ENCODE measurements around the gene STARD13.

STARD13 gene

GRCh38 chr13:33127009-33127551 lies 158.5 kb downstream of the STARD13 start:
- H3K9me3 ChIP-seq (ENCODE audit: control insufficient read depth, low read length): no peaks in the 10 kb centered on the region
- H3K4me3 ChIP-seq (ENCODE audit: extremely low read depth, insufficient read depth, low read length, poor library complexity, severe bottlenecking): no peak overlapping the region
- 97% methylated on average over 10 to 14 of the region's 14 CpGs for WGBS, 2 experiments (ENCODE audit: insufficient coverage in 2 of 2)
- H3K36me3 ChIP-seq (ENCODE audit: control insufficient read depth, insufficient read depth, low read length): peaks cover 21% of the 10 kb centered on the region
- peak overlapping the region; percentile 58 for H3K27ac ChIP-seq (ENCODE audit: low read depth, low read length, severe bottlenecking)
- peaks cover 32% of the 10 kb centered on the region for H3K4me1 ChIP-seq (ENCODE audit: control insufficient read depth, insufficient read depth, low read length, poor library complexity, severe bottlenecking)

DNA sequence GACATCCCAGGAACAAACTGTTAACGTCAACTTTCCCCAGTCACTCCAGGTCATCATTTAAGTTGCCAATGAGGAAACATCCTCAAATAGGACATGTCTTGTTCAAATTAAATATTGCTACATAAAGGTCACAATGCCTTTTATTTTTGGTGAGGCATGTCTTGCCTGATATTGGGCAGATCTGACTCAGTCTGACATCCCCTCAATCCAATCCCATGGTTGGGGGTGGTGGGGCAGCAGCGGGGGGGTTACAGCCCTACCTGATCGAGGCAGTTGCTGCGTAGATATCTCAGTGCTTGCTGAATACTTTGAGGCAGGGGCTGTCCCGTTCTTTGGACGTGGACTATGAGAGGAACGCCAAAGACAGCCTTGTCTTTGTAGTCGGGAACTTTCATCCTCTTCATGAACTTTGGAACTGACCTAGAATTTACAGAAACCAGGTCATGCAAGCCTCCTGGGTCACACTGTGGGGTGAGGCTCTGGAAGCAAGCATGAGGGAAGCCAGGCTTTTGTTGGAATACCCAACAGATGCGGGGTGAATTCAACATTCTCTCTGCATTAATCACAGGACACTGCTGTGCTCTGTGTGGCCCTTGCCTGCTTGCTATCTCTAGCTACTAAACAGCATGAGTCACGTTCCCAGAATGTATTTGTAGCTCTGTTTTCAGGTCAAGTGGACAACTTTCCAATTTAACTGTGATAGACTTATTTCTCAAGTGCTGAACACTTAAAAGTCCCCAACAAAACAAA lies 159.6 kb downstream of the STARD13 start:
- Histone ChIP-seq H3K4me1 (ENCODE audit: control insufficient read depth, insufficient read depth, low read length, poor library complexity, severe bottlenecking) (peaks cover 32% of the 10 kb centered on the region), H3K4me3 (ENCODE audit: extremely low read depth, insufficient read depth, low read length, poor library complexity, severe bottlenecking) (no peak overlapping the region), H3K9me3 (ENCODE audit: control insufficient read depth, low read length) (no peaks in the 10 kb centered on the region), H3K27ac (ENCODE audit: low read depth, low read length, severe bottlenecking) (peak overlapping the region; percentile 96), H3K36me3 (ENCODE audit: control insufficient read depth, insufficient read depth, low read length) (peaks cover 30% of the 10 kb centered on the region)
- WGBS, 2 experiments (ENCODE audit: insufficient coverage in 2 of 2): 20 to 28% methylated on average over 6 of the region's 10 CpGs

- Histone ChIP-seq H3K36me3 (ENCODE audit: control insufficient read depth, insufficient read depth, low read length) (peaks cover 36% of the 10 kb centered on the region), H3K4me1 (ENCODE audit: control insufficient read depth, insufficient read depth, low read length, poor library complexity, severe bottlenecking) (peaks cover 32% of the 10 kb centered on the region), H3K9me3 (ENCODE audit: control insufficient read depth, low read length) (no peaks in the 10 kb centered on the region), H3K4me3 (ENCODE audit: extremely low read depth, insufficient read depth, low read length, poor library complexity, severe bottlenecking) (no peak overlapping the region), H3K27ac (ENCODE audit: low read depth, low read length, severe bottlenecking) (peak overlapping the region; percentile 73)
- 78 to 100% methylated on average over 2 to 6 of the region's 7 CpGs for WGBS, 2 experiments (ENCODE audit: insufficient coverage in 2 of 2)
These were observed 162.3 kb downstream of the STARD13 start for GRCh38 chr13:33123066-33123859.

GRCh38 chr13:33119856-33120543 lies 165.6 kb downstream of the STARD13 start:
- H3K27ac ChIP-seq (ENCODE audit: low read depth, low read length, severe bottlenecking): no peak overlapping the region
- H3K4me1 ChIP-seq (ENCODE audit: control insufficient read depth, insufficient read depth, low read length, poor library complexity, severe bottlenecking): peaks cover 16% of the 10 kb centered on the region
- H3K9me3 ChIP-seq (ENCODE audit: control insufficient read depth, low read length): no peaks in the 10 kb centered on the region
- H3K36me3 ChIP-seq (ENCODE audit: control insufficient read depth, insufficient read depth, low read length): peaks cover 56% of the 10 kb centered on the region
- no peak overlapping the region for H3K4me3 ChIP-seq (ENCODE audit: extremely low read depth, insufficient read depth, low read length, poor library complexity, severe bottlenecking)
- WGBS, 2 experiments (ENCODE audit: insufficient coverage in 2 of 2): 87 to 98% methylated on average over 5 to 6 of the region's 10 CpGs

GRCh38 chr13:33119022-33119781 lies 166.4 kb downstream of the STARD13 start:
- WGBS, 2 experiments (ENCODE audit: insufficient coverage in 2 of 2): 90 to 100% methylated on average over 1 to 4 of the region's 7 CpGs
- H3K27ac ChIP-seq (ENCODE audit: low read depth, low read length, severe bottlenecking): no peak overlapping the region
- no peaks in the 10 kb centered on the region for H3K9me3 ChIP-seq (ENCODE audit: control insufficient read depth, low read length)
- H3K36me3 ChIP-seq (ENCODE audit: control insufficient read depth, insufficient read depth, low read length): peaks cover 59% of the 10 kb centered on the region
- no peak overlapping the region for H3K4me3 ChIP-seq (ENCODE audit: extremely low read depth, insufficient read depth, low read length, poor library complexity, severe bottlenecking)
- H3K4me1 ChIP-seq (ENCODE audit: control insufficient read depth, insufficient read depth, low read length, poor library complexity, severe bottlenecking): peaks cover 13% of the 10 kb centered on the region

DNA sequence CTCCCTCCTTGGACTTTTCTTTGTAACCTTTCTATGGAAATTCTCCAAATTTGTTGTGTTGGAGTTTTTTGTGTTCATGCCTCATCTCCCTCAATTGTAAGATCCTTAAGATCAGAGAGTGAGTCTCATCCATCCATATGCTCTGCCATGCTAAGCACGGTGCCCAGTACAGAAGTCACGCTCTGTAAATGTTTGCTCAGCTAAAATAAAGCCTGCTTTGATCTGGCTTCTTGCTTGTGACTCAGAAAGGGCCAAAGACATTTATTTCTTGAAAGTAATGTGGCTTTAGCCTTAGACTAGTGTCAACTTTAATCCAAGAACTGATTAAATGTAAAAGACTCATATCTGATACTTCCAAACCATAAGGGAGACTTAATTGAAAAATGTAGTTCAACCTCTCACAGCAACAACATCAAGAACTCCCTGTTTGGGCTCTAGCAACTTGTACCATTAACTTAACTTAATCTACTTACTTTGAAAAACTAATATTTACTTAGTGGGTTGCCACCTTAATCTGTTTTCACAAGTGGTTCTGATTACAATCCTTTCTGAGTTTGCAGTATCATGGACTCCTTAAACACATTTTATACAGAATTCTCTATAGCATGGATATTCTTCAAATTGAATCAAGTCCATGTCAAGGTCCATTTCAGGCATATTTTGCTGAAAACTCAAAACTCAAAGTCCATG lies 169.1 kb downstream of the STARD13 start:
- Histone ChIP-seq H3K9me3 (ENCODE audit: control insufficient read depth, low read length) (no peaks in the 10 kb centered on the region), H3K4me3 (ENCODE audit: extremely low read depth, insufficient read depth, low read length, poor library complexity, severe bottlenecking) (no peak overlapping the region), H3K27ac (ENCODE audit: low read depth, low read length, severe bottlenecking) (no peak overlapping the region), H3K4me1 (ENCODE audit: control insufficient read depth, insufficient read depth, low read length, poor library complexity, severe bottlenecking) (no peaks in the 10 kb centered on the region), H3K36me3 (ENCODE audit: control insufficient read depth, insufficient read depth, low read length) (peaks cover 59% of the 10 kb centered on the region)
- WGBS, 2 experiments (ENCODE audit: insufficient coverage in 2 of 2): 100% methylated on average over 2 of the region's 2 CpGs

- H3K9me3 ChIP-seq (ENCODE audit: control insufficient read depth, low read length): no peaks in the 10 kb centered on the region
- H3K4me3 ChIP-seq (ENCODE audit: extremely low read depth, insufficient read depth, low read length, poor library complexity, severe bottlenecking): no peak overlapping the region
- H3K36me3 ChIP-seq (ENCODE audit: control insufficient read depth, insufficient read depth, low read length): peaks cover 60% of the 10 kb centered on the region
- no peak overlapping the region for H3K27ac ChIP-seq (ENCODE audit: low read depth, low read length, severe bottlenecking)
- 100% methylated on average over 2 of the region's 2 CpGs for WGBS, 2 experiments (ENCODE audit: insufficient coverage in 2 of 2)
- no peaks in the 10 kb centered on the region for H3K4me1 ChIP-seq (ENCODE audit: control insufficient read depth, insufficient read depth, low read length, poor library complexity, severe bottlenecking)
These were observed 170.3 kb downstream of the STARD13 start for GRCh38 chr13:33115274-33115673.

DNA sequence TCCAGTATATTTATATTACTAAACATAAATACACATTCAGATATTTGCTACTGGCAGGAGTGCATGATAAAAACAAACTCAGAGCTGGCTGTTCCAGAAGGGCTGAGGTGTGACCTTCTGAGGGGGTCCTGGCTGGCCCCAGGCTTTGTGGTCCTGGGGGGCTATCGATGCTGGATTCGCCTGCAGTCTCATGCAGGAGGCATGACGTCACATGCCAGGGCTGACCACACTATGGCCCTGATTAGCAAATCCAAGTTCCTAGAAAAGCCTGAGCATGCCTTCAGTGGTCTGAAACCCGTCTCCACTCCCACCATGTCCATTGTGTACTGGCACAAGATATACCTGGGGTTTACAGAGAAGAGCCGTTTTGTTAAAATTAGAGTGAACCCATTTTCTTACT lies 171.4 kb downstream of the STARD13 start:
- no peak overlapping the region for H3K27ac ChIP-seq (ENCODE audit: low read depth, low read length, severe bottlenecking)
- peaks cover 65% of the 10 kb centered on the region for H3K36me3 ChIP-seq (ENCODE audit: control insufficient read depth, insufficient read depth, low read length)
- 98 to 100% methylated on average over 4 of the region's 5 CpGs for WGBS, 2 experiments (ENCODE audit: insufficient coverage in 2 of 2)

DNA sequence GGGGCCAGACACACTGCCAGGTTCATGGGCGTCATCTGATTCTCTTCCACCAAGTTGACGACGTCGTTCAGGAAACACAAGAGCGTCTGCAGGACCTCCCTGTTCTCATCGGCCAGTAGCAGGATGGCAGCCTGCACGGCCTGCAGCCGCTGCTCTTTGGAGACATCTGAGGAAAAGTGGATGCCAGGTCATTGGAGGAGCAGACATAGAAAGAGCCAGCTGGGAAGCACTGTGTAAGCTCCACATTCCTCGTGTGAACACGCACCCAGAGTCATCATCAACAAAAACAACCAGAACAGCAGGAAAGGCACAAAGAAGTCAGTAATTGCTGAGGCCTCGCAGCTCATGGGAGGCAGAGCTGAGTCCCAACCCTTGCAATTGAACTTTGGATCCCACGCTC lies 172.8 kb downstream of the STARD13 start:
- Histone ChIP-seq H3K27ac (ENCODE audit: low read depth, low read length, severe bottlenecking) (no peak overlapping the region), H3K4me1 (ENCODE audit: control insufficient read depth, insufficient read depth, low read length, poor library complexity, severe bottlenecking) (no peaks in the 10 kb centered on the region)

More for the DNA sequence above, 171.4 kb downstream of the STARD13 start:
- Histone ChIP-seq H3K4me1 (ENCODE audit: control insufficient read depth, insufficient read depth, low read length, poor library complexity, severe bottlenecking) (no peaks in the 10 kb centered on the region), H3K9me3 (ENCODE audit: control insufficient read depth, low read length) (no peaks in the 10 kb centered on the region), H3K4me3 (ENCODE audit: extremely low read depth, insufficient read depth, low read length, poor library complexity, severe bottlenecking) (no peak overlapping the region)

More for the DNA sequence above, 172.8 kb downstream of the STARD13 start:
- WGBS, 2 experiments (ENCODE audit: insufficient coverage in 2 of 2): 90 to 96% methylated on average over 8 to 12 of the region's 12 CpGs
- Histone ChIP-seq H3K4me3 (ENCODE audit: extremely low read depth, insufficient read depth, low read length, poor library complexity, severe bottlenecking) (no peak overlapping the region), H3K9me3 (ENCODE audit: control insufficient read depth, low read length) (no peaks in the 10 kb centered on the region), H3K36me3 (ENCODE audit: control insufficient read depth, insufficient read depth, low read length) (peaks cover 61% of the 10 kb centered on the region)

Data from mesodermal cell (in vitro differentiated cells).